ENCODE results near the gene RAB10.

- no peak for TF ChIP-seq CTCF (conservative IDR thresholded peaks at IDR 0.05; ENCODE audit: low read depth in 2 of 2)
- no peak for TF ChIP-seq POLR2AphosphoS5 (IDR thresholded peaks at IDR 0.05; ENCODE audit: low read depth)
- TF ChIP-seq EZH2 (IDR thresholded peaks at IDR 0.05; ENCODE audit: low read depth, unreplicated experiment), result no peak
- TF ChIP-seq EZH2phosphoT487 (IDR thresholded peaks at IDR 0.05; ENCODE audit: unreplicated experiment), result no peak
Measured at GRCh38 chr2:26000561-26001082, 33.3 kb upstream of the RAB10 start.

Data from GM23338 (cell line).